GM21526 (cell line): ENCODE data around the gene TK1.
A peak's percentile ranks its signal among the peaks of the same experiment; 100 is the strongest.
"Not testable (repeated sequence)": the region's sequence is repeated elsewhere in the genome, so short reads cannot be mapped to it uniquely, and the experiment has no call there.

ENCODE experiments used
- ATAC-seq: cut with Tn5 transposase; IDR thresholded peaks from one replicate; pipeline ENCODE4 v1.9.1; 2021; ENCODE audit warnings: moderate library complexity; ENCODE audit not compliant: unreplicated experiment, low FRiP score

TK1 gene

GRCh38 chr17:78186692-78187595 is at the start of gene TK1, which contains the start of gene AFMID:
Gene TK1 (minus strand): TSS chr17:78187052. CDS start chr17:78186994, 58 bp downstream.
Gene AFMID (plus strand): TSS chr17:78187362. CDS start chr17:78187371, 9 bp downstream.
- ATAC-seq, result peak; percentile 73

- ATAC-seq, result no peak
These were observed 49.0 kb upstream of the TK1 start for GRCh38 chr17:78235885-78236284.

GRCh38 chr17:78235022-78235421 is 48.2 kb upstream of the TK1 start:
- ATAC-seq, result not testable (repeated sequence)

GRCh38 chr17:78234261-78234865 is 47.5 kb upstream of the TK1 start:
- ATAC-seq, result no peak

- no peak for ATAC-seq
These were observed 46.8 kb upstream of the TK1 start for GRCh38 chr17:78233678-78234077.

- no peak for ATAC-seq
These were observed 46.0 kb upstream of the TK1 start for GRCh38 chr17:78232859-78233173.

- no peak for ATAC-seq
These were observed 45.4 kb upstream of the TK1 start for GRCh38 chr17:78231991-78232858.

GRCh38 chr17:78230996-78231935 is 44.4 kb upstream of the TK1 start, which contains the start of gene TMEM235:
Gene TMEM235 (plus strand): TSS chr17:78231631. CDS start chr17:78232024, 393 bp downstream.
- ATAC-seq, result no peak

- no peak for ATAC-seq
These were observed 43.6 kb upstream of the TK1 start for GRCh38 chr17:78230252-78230962.

- ATAC-seq, result no peak
These were observed 41.3 kb upstream of the TK1 start for GRCh38 chr17:78228176-78228575.

- no peak for ATAC-seq
These were observed 40.6 kb upstream of the TK1 start for GRCh38 chr17:78227455-78227916.

- no peak for ATAC-seq
These were observed 40.1 kb upstream of the TK1 start for GRCh38 chr17:78226759-78227454.

- no peak for ATAC-seq
These were observed 39.4 kb upstream of the TK1 start for GRCh38 chr17:78226055-78226758.

- ATAC-seq, result no peak
These were observed 38.4 kb upstream of the TK1 start for GRCh38 chr17:78225088-78225865.

GRCh38 chr17:78224231-78225087 is 37.6 kb upstream of the TK1 start:
- ATAC-seq, result no peak

- no peak for ATAC-seq
These were observed 36.9 kb upstream of the TK1 start for GRCh38 chr17:78223765-78224164.
